ENCODE results near the gene CNTF. TPM values are rescaled to one million over a fixed set of nuclear protein-coding genes. Genes with fewer than 3 reads are reported as not detected.

Gene CNTF
- polyA plus RNA-seq, 4 donors = 0.49 to 1.9 (median 1.7) TPM

Other genes starting within 250 kb of the CNTF start
- not detected for gene OR5B3, start 215.8 kb upstream of the CNTF start, polyA plus RNA-seq (ENCODE audit: insufficient read length in 4 of 4)
- under 1 TPM in 2 of 4 donors, not detected in 2; 0.13 to 0.20 TPM for gene OR5B2, start 194.5 kb upstream of the CNTF start, polyA plus RNA-seq (ENCODE audit: insufficient read length in 4 of 4)
- not detected for gene OR5B12, start 180.4 kb upstream of the CNTF start, polyA plus RNA-seq (ENCODE audit: insufficient read length in 4 of 4)
- not detected for gene OR5B21, start 114.6 kb upstream of the CNTF start, polyA plus RNA-seq (ENCODE audit: insufficient read length in 4 of 4)
- 10 to 100 TPM in 1 of 4 donors, 1 to 10 TPM in 3; 6.5 to 10.1 (median 9.0) TPM for gene LPXN, start 46.8 kb upstream of the CNTF start, polyA plus RNA-seq (ENCODE audit: insufficient read length in 4 of 4)
- 10 to 100 TPM; 56.2 to 63.4 (median 60.3) TPM for gene ZFP91, start 43.6 kb upstream of the CNTF start, polyA plus RNA-seq (ENCODE audit: insufficient read length in 4 of 4)
- gene GLYAT, start 109.3 kb downstream of the CNTF start, polyA plus RNA-seq (ENCODE audit: insufficient read length in 4 of 4) = 100 to 1,000 TPM; 103 to 162 (median 158) TPM
- 1 to 10 TPM; 1.5 to 2.9 (median 1.9) TPM for gene GLYATL2, start 222.0 kb downstream of the CNTF start, polyA plus RNA-seq (ENCODE audit: insufficient read length in 4 of 4)